CD4-positive, alpha-beta memory T cell (primary cell): ENCODE results near the gene DUOXA2. TPM values are rescaled to one million over a fixed set of nuclear protein-coding genes. Genes with fewer than 3 reads are reported as not detected.

Experiments used
- CTCF ChIA-PET: fragments of 350-600 bp; sonication (Branson Sonifier 250); formaldehyde crosslinking; loops from one replicate; lab custom pipeline; 2021; ENCODE audit warnings: inconsistent platforms; ENCODE audit not compliant: partially characterized antibody; lab: Charles Lee
- POLR2A ChIA-PET: fragments of 350-600 bp; sonication (Branson Sonifier 250); formaldehyde crosslinking; loops from one replicate; lab custom pipeline; 2021; ENCODE audit not compliant: partially characterized antibody; lab: Charles Lee
- DNase-seq, 5 donors: peaks; one replicate each; pipeline versions ENCODE4 v3.0.0 to v3.0.0-alpha.2; 2020 to 2022; ENCODE audit warnings: mixed read lengths in 1 of 5
- H3K27ac ChIP-seq: one replicate; pipeline ENCODE4 v1.7.0; 2013; ENCODE audit warnings: low read depth, low read length
- H3K27me3 ChIP-seq: 2 replicates; pipeline ENCODE4 v1.7.0; 2013; ENCODE audit warnings: mild to moderate bottlenecking, low read length, moderate library complexity; ENCODE audit not compliant: insufficient read depth
- H3K36me3 ChIP-seq: 2 replicates; pipeline ENCODE4 v1.7.0; 2013; ENCODE audit warnings: mild to moderate bottlenecking, low read length, moderate library complexity; ENCODE audit not compliant: insufficient read depth
- H3K4me1 ChIP-seq: 2 replicates; pipeline ENCODE4 v1.7.0; 2013; ENCODE audit warnings: mild to moderate bottlenecking, low read length, moderate library complexity; ENCODE audit not compliant: insufficient read depth
- H3K4me3 ChIP-seq, 2 donors: one replicate each; pipeline ENCODE4 v1.7.0; 2013; ENCODE audit warnings: low read length in 2 of 2, mild to moderate bottlenecking in 1 of 2
- H3K9me3 ChIP-seq, 2 donors: one replicate each; pipeline ENCODE4 v1.7.0; 2013; ENCODE audit warnings: low read length in 2 of 2, control low read depth in 1 of 2; ENCODE audit not compliant: control insufficient read depth in 1 of 2
- H3K27ac Mint-ChIP-seq, 7 donors: one replicate each; pipeline ENCODE4 v1.8.0; 2020 to 2021; ENCODE audit warnings: mixed read lengths in 7 of 7, mild to moderate bottlenecking in 6 of 7, inconsistent platforms in 3 of 7, moderate library complexity in 3 of 7
- H3K27me3 Mint-ChIP-seq, 2 donors: one replicate each; pipeline ENCODE4 v1.8.0; 2020 to 2021; ENCODE audit warnings: mixed read lengths in 2 of 2
- H3K36me3 Mint-ChIP-seq, 2 donors: one replicate each; pipeline ENCODE4 v1.8.0; 2020 to 2021; ENCODE audit warnings: mixed read lengths in 2 of 2, inconsistent platforms in 1 of 2, mild to moderate bottlenecking in 1 of 2
- H3K4me1 Mint-ChIP-seq, 4 donors: one replicate each; pipeline ENCODE4 v1.8.0; 2020 to 2021; ENCODE audit warnings: mixed read lengths in 4 of 4, mild to moderate bottlenecking in 1 of 4
- H3K4me3 Mint-ChIP-seq, 8 donors: one replicate each; pipeline ENCODE4 v1.8.0; 2020 to 2021; ENCODE audit warnings: mixed read lengths in 8 of 8, mild to moderate bottlenecking in 7 of 8, moderate library complexity in 6 of 8, inconsistent platforms in 3 of 8
- H3K9me3 Mint-ChIP-seq, 8 donors: one replicate each; pipeline ENCODE4 v1.8.0; 2020 to 2021; ENCODE audit warnings: mixed read lengths in 8 of 8, mild to moderate bottlenecking in 5 of 8, inconsistent platforms in 3 of 8, moderate library complexity in 1 of 8
- intact Hi-C: fragments of 100-400 bp; cut with micrococcal nuclease; formaldehyde crosslinking; loops from one replicate; pipeline ENCODE4 v1.15.1; 2023
- polyA plus RNA-seq, 2 donors: library from polyadenylated mRNA; unstranded; fragments of 300-500 nt; fragmentation: Illumina TruSeq; gene quantifications; one replicate each; pipeline ENCODE4 v1.2.3, GENCODE V29; 2021
- total RNA-seq, 2 experiments: library from RNA; stranded (reverse); gene quantifications; one replicate each; pipeline ENCODE4 v1.2.3, GENCODE V29; 2021

The DUOXA2 gene
- total and polyA plus RNA-seq, 4 experiments from 2014 or later: not detected

- no peaks in the 10 kb centered on the region for H3K9me3 Mint-ChIP-seq
- Histone ChIP-seq H3K36me3 (no peaks in the 10 kb centered on the region), H3K4me3 (no peak overlapping the region), H3K27me3 (no peaks in the 10 kb centered on the region), H3K9me3 (no peaks in the 10 kb centered on the region), H3K27ac (no peak overlapping the region), H3K4me1 (peaks cover 21% of the 10 kb centered on the region)
- no peaks in the 10 kb centered on the region for H3K36me3 Mint-ChIP-seq
- peaks cover 9 to 20% (median 14%) of the 10 kb centered on the region in 4 donors for H3K4me1 Mint-ChIP-seq
- peak overlapping the region in 1 of 8 donors; percentile 21 for H3K4me3 Mint-ChIP-seq
- H3K27me3 Mint-ChIP-seq: no peaks in the 10 kb centered on the region
- peak in 4 of 5 donors; percentile 44 to 51 (median 47) for DNase-seq
- intact Hi-C loops: loop anchor here (1.0 kb wide), 2 partner anchors 236 to 294 kb away; no protein-coding TSS in a partner anchor
- H3K27ac Mint-ChIP-seq: peak overlapping the region in 3 of 7 donors; percentile 30 to 79 (median 37)
- ChIA-PET CTCF (interaction anchor here (0.8 to 6.1 kb wide), 33 partner anchors 9 to 451 kb away, joined by 3 to 77 read pairs (median 4); a partner anchor contains a TSS), POLR2A (interaction anchor here (1.1 to 4.1 kb wide), 4 partner anchors 37 to 239 kb away, joined by 4 to 42 read pairs (median 6); a partner anchor contains a TSS)
Observed at GRCh38 chr15:45162771-45163507, 48.8 kb downstream of the DUOXA2 start.

DNA sequence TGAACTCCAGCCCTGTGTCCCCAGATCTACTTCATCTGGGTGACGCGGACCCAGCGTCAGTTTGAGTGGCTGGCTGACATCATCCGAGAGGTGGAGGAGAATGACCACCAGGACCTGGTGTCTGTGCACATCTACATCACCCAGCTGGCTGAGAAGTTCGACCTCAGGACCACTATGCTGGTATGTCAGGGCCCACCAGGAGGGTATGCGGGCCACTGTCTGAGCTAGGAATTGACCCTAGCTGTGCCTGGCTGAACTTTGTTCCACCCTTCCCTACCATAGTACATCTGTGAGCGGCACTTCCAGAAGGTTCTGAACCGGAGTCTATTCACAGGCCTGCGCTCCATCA lies 49.4 kb downstream of the DUOXA2 start:
- H3K27me3 Mint-ChIP-seq: no peaks in the 10 kb centered on the region
- Histone ChIP-seq H3K9me3 (no peaks in the 10 kb centered on the region), H3K27me3 (no peaks in the 10 kb centered on the region), H3K27ac (no peak overlapping the region), H3K4me3 (no peak overlapping the region), H3K36me3 (no peaks in the 10 kb centered on the region), H3K4me1 (peaks cover 21% of the 10 kb centered on the region)
- DNase-seq: no peak
- no peaks in the 10 kb centered on the region for H3K36me3 Mint-ChIP-seq
- H3K4me3 Mint-ChIP-seq: peak overlapping the region in 2 of 8 donors; percentile 21 to 52
- ChIA-PET POLR2A (interaction anchor here (1.1 to 4.1 kb wide), 4 partner anchors 36 to 239 kb away, joined by 4 to 42 read pairs (median 6); a partner anchor contains a TSS), CTCF (interaction anchor here (0.8 to 6.1 kb wide), 34 partner anchors 8 to 451 kb away, joined by 3 to 77 read pairs (median 4); a partner anchor contains a TSS)
- intact Hi-C loops: loop anchor here (1.0 kb wide), 2 partner anchors 236 to 294 kb away; no protein-coding TSS in a partner anchor
- peak overlapping the region in 3 of 7 donors; percentile 3 to 55 (median 30) for H3K27ac Mint-ChIP-seq
- peaks cover 8 to 20% (median 13%) of the 10 kb centered on the region in 4 donors for H3K4me1 Mint-ChIP-seq
- no peaks in the 10 kb centered on the region for H3K9me3 Mint-ChIP-seq

DNA sequence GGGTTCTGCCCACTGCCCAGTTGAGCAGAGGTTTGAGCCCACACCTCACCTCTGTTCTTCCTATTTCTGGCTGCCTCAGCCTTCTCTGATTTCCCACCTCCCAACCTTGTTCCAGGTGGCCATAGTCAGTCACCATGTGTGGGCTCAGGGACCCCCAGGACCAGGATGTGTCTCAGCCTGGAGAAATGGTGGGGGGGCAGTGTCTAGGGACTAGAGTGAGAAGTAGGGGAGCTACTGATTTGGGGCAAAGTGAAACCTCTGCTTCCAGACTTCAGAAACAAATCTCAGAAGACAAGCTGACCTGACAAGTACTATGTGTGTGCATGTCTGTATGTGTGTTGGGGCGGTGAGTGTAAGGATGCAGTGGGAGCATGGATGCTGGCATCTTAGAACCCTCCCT lies 50.8 kb downstream of the DUOXA2 start:
- Histone ChIP-seq H3K9me3 (no peaks in the 10 kb centered on the region), H3K27me3 (no peaks in the 10 kb centered on the region), H3K4me1 (peaks cover 21% of the 10 kb centered on the region), H3K36me3 (no peaks in the 10 kb centered on the region), H3K27ac (no peak overlapping the region), H3K4me3 (no peak overlapping the region)
- ChIA-PET POLR2A (interaction anchor here (0.7 to 4.1 kb wide), 2 partner anchors 35 to 40 kb away, joined by 3 to 42 read pairs; no protein-coding TSS in a partner anchor), CTCF (interaction anchor here (1.0 to 6.1 kb wide), 9 partner anchors 8 to 290 kb away, joined by 3 to 77 read pairs (median 4); a partner anchor contains a TSS)
- Mint-ChIP-seq H3K36me3 (no peaks in the 10 kb centered on the region), H3K4me3 (peak overlapping the region; percentile 27 to 84 (median 66)), H3K4me1 (peaks cover 8 to 18% (median 9%) of the 10 kb centered on the region in 4 donors), H3K9me3 (no peaks in the 10 kb centered on the region), H3K27me3 (no peaks in the 10 kb centered on the region), H3K27ac (peak overlapping the region; percentile 63 to 91 (median 81))
- intact Hi-C loops: no loop called here
- DNase-seq: no peak

DNA sequence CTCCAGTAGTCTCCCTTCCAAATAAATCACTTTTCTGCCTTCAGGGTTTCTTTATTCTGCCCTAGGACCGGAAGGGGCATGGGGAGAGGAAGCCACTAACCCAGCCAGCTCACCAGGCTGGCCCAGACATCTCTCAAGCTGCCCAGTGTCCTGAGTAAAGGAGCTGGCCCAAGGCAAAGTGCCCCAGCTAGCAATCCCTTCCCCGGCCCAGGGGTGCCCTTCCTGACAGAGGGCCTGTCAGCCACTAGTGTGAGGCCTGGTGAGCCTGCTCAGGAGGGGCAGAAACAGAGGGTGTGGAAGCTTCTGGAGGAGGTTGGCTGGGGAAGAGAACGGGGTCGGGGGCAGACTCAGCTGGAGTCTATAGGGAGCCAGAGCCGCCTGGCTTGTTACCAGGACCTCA lies 51.4 kb downstream of the DUOXA2 start:
- H3K4me1 Mint-ChIP-seq: peaks cover 4 to 18% (median 8%) of the 10 kb centered on the region in 4 donors
- H3K4me3 Mint-ChIP-seq: peak overlapping the region; percentile 59 to 84 (median 76)
- ChIA-PET CTCF (interaction anchor here (1.0 to 6.1 kb wide), 8 partner anchors 8 to 264 kb away, joined by 3 to 77 read pairs (median 4); a partner anchor contains a TSS), POLR2A (interaction anchor here (4.1 kb wide), 1 partner anchor 34 kb away, joined by 42 read pairs; no protein-coding TSS in a partner anchor)
- H3K27ac Mint-ChIP-seq: peak overlapping the region; percentile 64 to 91 (median 77)
- H3K27me3 ChIP-seq: no peaks in the 10 kb centered on the region
- no peaks in the 10 kb centered on the region for H3K36me3 Mint-ChIP-seq
- intact Hi-C loops: no loop called here
- no peak overlapping the region for H3K4me3 ChIP-seq
- no peaks in the 10 kb centered on the region for H3K27me3 Mint-ChIP-seq
- H3K4me1 ChIP-seq: peaks cover 21% of the 10 kb centered on the region
- no peak overlapping the region for H3K27ac ChIP-seq
- H3K9me3 Mint-ChIP-seq: no peaks in the 10 kb centered on the region
- DNase-seq: no peak
- no peaks in the 10 kb centered on the region for H3K36me3 ChIP-seq
- H3K9me3 ChIP-seq: no peaks in the 10 kb centered on the region

- H3K9me3 ChIP-seq: no peaks in the 10 kb centered on the region
- peaks cover 21% of the 10 kb centered on the region for H3K4me1 ChIP-seq
- DNase-seq: peak; percentile 76 to 83 (median 80)
- H3K36me3 Mint-ChIP-seq: no peaks in the 10 kb centered on the region
- peak overlapping the region; percentile 61 to 64 for H3K4me3 ChIP-seq
- no peaks in the 10 kb centered on the region for H3K36me3 ChIP-seq
- H3K4me1 Mint-ChIP-seq: peaks cover 0 to 18% (median 6%) of the 10 kb centered on the region in 4 donors
- ChIA-PET CTCF (interaction anchor here (0.7 to 4.1 kb wide), 21 partner anchors 9 to 289 kb away, joined by 3 to 30 read pairs (median 5); partner anchors contain the start of gene SHF), POLR2A (interaction anchor here (0.7 to 4.5 kb wide), 11 partner anchors 10 to 235 kb away, joined by 3 to 69 read pairs (median 4); partner anchors contain the start of genes DUOX1, DUOXA1 and SHF)
- H3K9me3 Mint-ChIP-seq: no peaks in the 10 kb centered on the region
- no peaks in the 10 kb centered on the region for H3K27me3 ChIP-seq
- H3K27ac Mint-ChIP-seq: peak overlapping the region; percentile 75 to 92 (median 78)
- H3K27me3 Mint-ChIP-seq: no peaks in the 10 kb centered on the region
- intact Hi-C loops: loop anchor here (1.0 to 2.0 kb wide), 4 partner anchors 22 to 112 kb away; no protein-coding TSS in a partner anchor
- H3K27ac ChIP-seq: peak overlapping the region; percentile 83
- peak overlapping the region; percentile 62 to 85 (median 76) for H3K4me3 Mint-ChIP-seq
Observed at GRCh38 chr15:45166834-45167630, 52.9 kb downstream of the DUOXA2 start.

DNA sequence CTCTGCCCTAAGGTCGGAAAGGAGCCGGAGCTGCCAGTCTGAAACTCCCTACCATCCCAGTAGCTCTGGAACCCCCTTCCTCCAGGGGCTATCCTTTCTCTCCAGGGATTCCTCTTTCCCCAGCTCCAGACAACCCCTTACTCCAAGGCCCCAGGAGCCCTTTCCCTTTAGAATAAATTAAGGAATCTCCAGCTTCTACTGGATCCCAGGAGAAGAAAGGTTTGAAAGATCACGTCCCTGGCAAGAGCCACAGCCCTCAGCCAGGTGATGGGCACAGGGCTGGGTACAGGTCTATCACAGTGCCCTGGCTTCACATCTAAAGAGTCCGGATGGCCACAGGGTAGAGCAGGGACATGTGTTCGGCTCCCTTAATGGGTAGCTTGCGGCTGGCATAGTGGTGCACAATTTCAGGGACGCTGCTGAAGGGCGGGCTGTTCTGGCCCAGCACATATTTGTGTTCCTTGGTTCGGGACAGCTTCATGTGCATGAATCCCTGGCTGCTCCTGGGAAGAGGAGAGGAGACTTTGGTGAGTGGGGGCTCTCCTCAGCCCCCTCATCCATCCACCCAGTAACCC lies 53.6 kb downstream of the DUOXA2 start:
- Mint-ChIP-seq H3K4me1 (peaks cover 0 to 18% (median 6%) of the 10 kb centered on the region in 4 donors), H3K27me3 (no peaks in the 10 kb centered on the region)

More for the DNA sequence above, 53.6 kb downstream of the DUOXA2 start:
- CTCF ChIA-PET: interaction anchor here (0.7 to 4.1 kb wide), 21 partner anchors 9 to 288 kb away, joined by 3 to 30 read pairs (median 5); partner anchors contain the start of gene SHF
- POLR2A ChIA-PET: interaction anchor here (0.8 to 4.5 kb wide), 10 partner anchors 11 to 235 kb away, joined by 3 to 69 read pairs (median 4); partner anchors contain the start of genes DUOX1, DUOXA1 and SHF
- DNase-seq: no peak
- H3K27ac Mint-ChIP-seq: peak overlapping the region; percentile 75 to 92 (median 78)
- Histone ChIP-seq H3K4me1 (peaks cover 21% of the 10 kb centered on the region), H3K27me3 (no peaks in the 10 kb centered on the region), H3K9me3 (no peaks in the 10 kb centered on the region), H3K36me3 (no peaks in the 10 kb centered on the region), H3K4me3 (no peak overlapping the region), H3K27ac (peak overlapping the region; percentile 83)
- intact Hi-C loops: loop anchor here (1.0 to 2.0 kb wide), 4 partner anchors 21 to 112 kb away; no protein-coding TSS in a partner anchor
- H3K36me3 Mint-ChIP-seq: no peaks in the 10 kb centered on the region
- no peaks in the 10 kb centered on the region for H3K9me3 Mint-ChIP-seq
- H3K4me3 Mint-ChIP-seq: peak overlapping the region; percentile 62 to 85 (median 76)
